Endothelial cell of umbilical vein (primary cell): ENCODE results near the gene C2. TPM values are rescaled to one million over a fixed set of nuclear protein-coding genes. Genes with fewer than 3 reads are reported as not detected.
A peak's percentile ranks its signal among the peaks of the same experiment; 100 is the strongest.

Source experiments
- BruUV-seq: library from RNA; stranded (reverse); fragments of 400-500 nt; replicated peaks from 2 replicates; lab custom pipeline; 2021; lab: Mats Ljungman, UMichigan
- CTCF ChIA-PET: fragments of 300-600, 350-600 bp; sonication (Branson Sonifier 250); formaldehyde crosslinking; loops from one replicate; lab custom pipeline; 2021; ENCODE audit warnings: antibody characterized with exemption, inconsistent platforms; lab: Charles Lee
- POLR2A ChIA-PET: fragments of 300-600, 350-600 bp; sonication (Branson Sonifier 250); formaldehyde crosslinking; loops from one replicate; lab custom pipeline; 2021; ENCODE audit warnings: antibody characterized with exemption, inconsistent platforms; lab: Charles Lee
- DNase-seq: peaks from one replicate; pipeline ENCODE4 v3.0.0-alpha.2; 2011; ENCODE audit warnings: low read depth, low spot score
- FAIRE-seq: peaks from 2 replicates; lab custom pipeline; 2011; peaks lifted over from hg19 to GRCh38; lab: Jason Lieb, UNC
- H2AFZ ChIP-seq: 2 replicates; pipeline ENCODE4 v1.6.0; 2012; ENCODE audit warnings: low read depth, low read length, control low read depth, inconsistent platforms
- H3K27ac ChIP-seq: 2 replicates; pipeline ENCODE4 v1.5.1; 2011; ENCODE audit warnings: low read depth, mild to moderate bottlenecking, control low read depth, low read length, moderate library complexity; ENCODE audit not compliant: insufficient read depth
- H3K27me3 ChIP-seq, 2 experiments: 2 replicates each; pipeline versions ENCODE4 v1.6.0 to v1.6.1; 2011; ENCODE audit warnings: low read length in 2 of 2, mixed read lengths in 1 of 2; ENCODE audit not compliant: control insufficient read depth in 2 of 2, insufficient read depth in 2 of 2
- H3K36me3 ChIP-seq, 2 experiments: 2 replicates in 1 of 2; 3 replicates in 1 of 2; pipeline ENCODE4 v1.5.1; 2011; ENCODE audit warnings: low read length in 2 of 2, mild to moderate bottlenecking in 1 of 2, moderate library complexity in 1 of 2; ENCODE audit not compliant: control insufficient read depth in 2 of 2, insufficient read depth in 2 of 2; ENCODE audit errors: extremely low read depth in 1 of 2
- H3K4me1 ChIP-seq: 3 replicates; pipeline ENCODE4 v1.5.1; 2011; ENCODE audit warnings: mild to moderate bottlenecking, low read length; ENCODE audit not compliant: control insufficient read depth, insufficient read depth; ENCODE audit errors: extremely low read depth
- H3K4me2 ChIP-seq: 2 replicates; pipeline ENCODE4 v1.6.1; 2011; ENCODE audit warnings: low read length, control low read depth, mixed read lengths; ENCODE audit not compliant: insufficient read depth
- H3K4me3 ChIP-seq, 3 experiments: fragments of 200-600 bp in 1 of 3; sonication (generic), shearing (Covaris generic) in 1 of 3; replicated peaks in 1 of 3; 2 replicates each; pipeline ENCODE4 v1.5.1; 2011 to 2016; ENCODE audit warnings: control low read depth in 3 of 3, low read length in 3 of 3, mild to moderate bottlenecking in 2 of 3, inconsistent platforms in 1 of 3, low read depth in 1 of 3, moderate library complexity in 1 of 3; ENCODE audit not compliant: insufficient read depth in 1 of 3
- H3K79me2 ChIP-seq: 2 replicates; pipeline ENCODE4 v1.6.0; 2012; ENCODE audit warnings: low read length, inconsistent platforms; ENCODE audit not compliant: control insufficient read depth, insufficient read depth
- H3K9ac ChIP-seq: replicated peaks from 2 replicates; pipeline ENCODE3; 2011; ENCODE audit warnings: low read length, control low read depth; ENCODE audit not compliant: insufficient read depth; ENCODE audit errors: extremely low read depth
- H3K9me1 ChIP-seq: replicated peaks from 3 replicates; pipeline ENCODE4 v1.6.0; 2011; ENCODE audit warnings: mild to moderate bottlenecking, low read length; ENCODE audit not compliant: control insufficient read depth, insufficient read depth; ENCODE audit errors: extremely low read depth
- H3K9me3 ChIP-seq: replicated peaks from 2 replicates; pipeline ENCODE4 v1.5.1; 2012; ENCODE audit warnings: low read length, inconsistent platforms; ENCODE audit not compliant: control insufficient read depth, insufficient read depth
- H4K20me1 ChIP-seq: replicated peaks from 2 replicates; pipeline ENCODE3; 2011; ENCODE audit warnings: mild to moderate bottlenecking, low read length; ENCODE audit not compliant: control insufficient read depth, insufficient read depth; ENCODE audit errors: extremely low read depth
- CTCF ChIP-seq, 2 donors: IDR thresholded peaks; 1 replicate in 1 of 2; 2 replicates in 1 of 2; pipeline ENCODE4 v1.5.1; 2011; ENCODE audit warnings: low read length in 2 of 2, mild to moderate bottlenecking in 2 of 2, moderate library complexity in 2 of 2, control low read depth in 1 of 2, inconsistent platforms in 1 of 2, low read depth in 1 of 2; ENCODE audit not compliant: insufficient read depth in 1 of 2; ENCODE audit errors: extremely low read depth in 1 of 2
- EZH2 ChIP-seq: IDR thresholded peaks from 2 replicates; pipeline ENCODE4 v1.6.1; 2012; ENCODE audit warnings: borderline replicate concordance, low read depth, mild to moderate bottlenecking, moderate library complexity, low read length, inconsistent platforms; ENCODE audit not compliant: severe bottlenecking
- FOS ChIP-seq: IDR thresholded peaks from 2 replicates; pipeline ENCODE4 v1.6.1; 2011; ENCODE audit warnings: mild to moderate bottlenecking, low read length, moderate library complexity, borderline replicate concordance; ENCODE audit not compliant: insufficient read depth
- GATA2 ChIP-seq: IDR thresholded peaks from 2 replicates; pipeline ENCODE4 v1.7.0; 2011; ENCODE audit warnings: low read depth, mild to moderate bottlenecking, moderate library complexity, mixed read lengths, low read length; ENCODE audit not compliant: insufficient read length, insufficient read depth
- JUN ChIP-seq: IDR thresholded peaks from 2 replicates; pipeline ENCODE4 v1.6.1; 2011; ENCODE audit warnings: borderline replicate concordance, low read depth; ENCODE audit not compliant: insufficient read length, insufficient read depth
- MYC ChIP-seq: IDR thresholded peaks from one replicate; pipeline ENCODE4 v1.6.1; 2011; ENCODE audit warnings: mild to moderate bottlenecking, low read depth, low read length
- POLR2A ChIP-seq: IDR thresholded peaks from 2 replicates; pipeline ENCODE4 v1.6.1; 2012; ENCODE audit warnings: low read depth, mild to moderate bottlenecking, control low read depth, low read length
- POLR2AphosphoS5 ChIP-seq: IDR thresholded peaks from 2 replicates; pipeline ENCODE4 v1.6.1; 2012; ENCODE audit warnings: low read depth, mild to moderate bottlenecking, control low read depth, low read length, moderate library complexity; ENCODE audit not compliant: insufficient read depth
- dilution Hi-C: fragments of 300-500 bp; cut with MboI; formaldehyde crosslinking; loops from one replicate; pipeline ENCODE4 v1.15.0; 2019; ENCODE audit warnings: low sequenced_read_pairs; ENCODE audit not compliant: extremely low pct_ligation_motif_present
- intact Hi-C: fragments of 100-400 bp; cut with micrococcal nuclease; formaldehyde crosslinking; loops from one replicate; pipeline ENCODE4 v1.10.0; 2022
- polyA plus RNA-seq, 4 experiments: library from polyadenylated mRNA; depleted of rRNA in 3 of 4; stranded (reverse) in 3 of 4; unstranded in 1 of 4; fragments of >200 nt; gene quantifications; 2 replicates each; pipeline versions ENCODE4 v1.2.1 to v1.2.3, GENCODE V29; 2011 to 2012; ENCODE audit warnings: missing spikeins in 1 of 4
- total RNA-seq: library from RNA; stranded (reverse); gene quantifications from 2 replicates; pipeline ENCODE4 v1.2.3, GENCODE V29; 2021
- TF ChIP-seq, protein P1 (sequence below): IDR thresholded peaks from 2 replicates; pipeline ENCODE4 v1.6.1; 2011; ENCODE audit not compliant: insufficient read depth, insufficient read length

Gene C2
- total and polyA plus RNA-seq, 2 donors (not counting 3 experiments of a cell fraction or from before 2014, with no cell fraction given), result 0.60 TPM; not detected in 1

DNA sequence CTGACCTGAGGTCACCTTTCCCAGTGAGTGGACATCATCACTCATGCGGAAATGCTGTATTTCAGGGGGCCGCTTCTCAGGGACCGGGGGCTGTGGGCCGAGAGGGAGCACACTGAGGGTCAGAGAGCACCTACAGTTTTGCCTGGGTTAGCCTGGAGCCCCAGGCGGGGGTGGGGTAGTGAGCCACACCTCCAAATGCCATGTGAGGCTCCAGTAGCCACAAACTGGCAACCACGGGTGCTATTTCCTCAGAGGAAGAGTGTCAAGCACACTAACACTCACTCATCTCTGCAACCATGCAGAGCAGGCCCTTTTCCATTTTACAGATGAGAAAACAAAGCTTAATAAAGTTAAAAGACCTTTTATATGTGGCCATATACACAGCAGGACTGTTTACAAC lies 34.7 kb upstream of the C2 start:
- TF ChIP-seq, protein P1, sequence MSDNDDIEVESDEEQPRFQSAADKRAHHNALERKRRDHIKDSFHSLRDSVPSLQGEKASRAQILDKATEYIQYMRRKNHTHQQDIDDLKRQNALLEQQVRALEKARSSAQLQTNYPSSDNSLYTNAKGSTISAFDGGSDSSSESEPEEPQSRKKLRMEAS, result no peak
- no peak for TF ChIP-seq FOS
- TF ChIP-seq POLR2AphosphoS5, result no peak
- H3K9ac ChIP-seq, result no peak overlapping the region
- H3K27me3 ChIP-seq, result no peaks in the 10 kb centered on the region
- no peaks in the 10 kb centered on the region for H3K9me3 ChIP-seq
- peaks cover 3% of the 10 kb centered on the region for H3K4me1 ChIP-seq
- FAIRE-seq, result no peak
- no peak overlapping the region for H2AFZ ChIP-seq
- BruUV-seq, result no TSS peak
- CTCF ChIA-PET, result no interaction called here
- H4K20me1 ChIP-seq, result no peaks in the 10 kb centered on the region
- H3K79me2 ChIP-seq, result no peaks in the 10 kb centered on the region
- H3K4me3 ChIP-seq, result no peak overlapping the region
- DNase-seq, result no peak
- intact Hi-C loops (no loop called here), dilution Hi-C loops (no loop called here)
- POLR2A ChIA-PET, result no interaction called here
- H3K4me2 ChIP-seq, result no peak overlapping the region
- H3K9me1 ChIP-seq, result no peaks in the 10 kb centered on the region
- peaks cover 5 to 25% of the 10 kb centered on the region in 2 experiments for H3K36me3 ChIP-seq
- no peak overlapping the region for H3K27ac ChIP-seq

GRCh38 chr6:31896493-31896855 lies 31.0 kb upstream of the C2 start:
- POLR2A ChIA-PET, result interaction anchor here (1.7 kb wide), 1 partner anchor 13 kb away, joined by 3 read pairs; no protein-coding TSS in a partner anchor

More at GRCh38 chr6:31896493-31896855, 31.0 kb upstream of the C2 start:
- Histone ChIP-seq H4K20me1 (no peaks in the 10 kb centered on the region), H3K9me3 (no peaks in the 10 kb centered on the region), H3K27ac (no peak overlapping the region), H3K4me2 (peak overlapping the region; percentile 45), H3K36me3 (peaks cover 0 to 12% of the 10 kb centered on the region in 2 experiments), H3K4me3 (peak overlapping the region; percentile 57 to 69 (median 60)), H3K79me2 (no peaks in the 10 kb centered on the region), H3K27me3 (no peaks in the 10 kb centered on the region), H3K9ac (peak overlapping the region; percentile 44), H3K9me1 (no peaks in the 10 kb centered on the region), H2AFZ (peak overlapping the region; percentile 28), H3K4me1 (peaks cover 12% of the 10 kb centered on the region)
- CTCF ChIA-PET, result interaction anchor here (1.2 to 2.4 kb wide), 3 partner anchors 9 to 55 kb away, joined by 3 to 31 read pairs (median 4); partner anchors contain the start of gene NEU1
- BruUV-seq, result TSS peak; percentile 19
- dilution Hi-C loops (no loop called here), intact Hi-C loops (loop anchor here (5.0 kb wide), 1 partner anchor 64 kb away; no protein-coding TSS in a partner anchor)
- DNase-seq (no peak), FAIRE-seq (no peak)
- TF ChIP-seq MYC, result no peak
- no peak for TF ChIP-seq CTCF (IDR thresholded peaks at IDR 0.05; ENCODE audit: extremely low read depth in 1 of 2, insufficient read depth in 1 of 2, low read depth in 1 of 2, low read length in 2 of 2)
- TF ChIP-seq, protein P1, result no peak
- no peak for TF ChIP-seq FOS
- no peak for TF ChIP-seq POLR2AphosphoS5
- TF ChIP-seq EZH2, result no peak
- no peak for TF ChIP-seq GATA2
- no peak for TF ChIP-seq JUN
- TF ChIP-seq POLR2A, result no peak
